Adrenal gland (tissue), 5 donors: ENCODE measurements around the gene AMZ1.

Experiments
- POLR2A ChIP-seq, 2 donors: fragments of 450-650 bp; IDR thresholded peaks; one replicate each; pipeline ENCODE4 v1.6.1; 2017; ENCODE audit warnings: antibody characterized with exemption in 2 of 2, mild to moderate bottlenecking in 2 of 2, moderate library complexity in 1 of 2
- TF ChIP-seq, protein P1 (sequence below), 6 experiments: fragments of 450-650 bp in 4 of 6; fragments of 200-600 bp in 2 of 6; sonication (generic) in 1 of 6; IDR thresholded peaks; 1 replicate in 5 of 6; 2 replicates in 1 of 6; pipeline versions ENCODE4 v1.5.1 to v1.8.0; 2016 to 2021; ENCODE audit warnings: antibody characterized with exemption in 6 of 6, mild to moderate bottlenecking in 2 of 6, moderate library complexity in 1 of 6
- donor health status: DM: no; HTN: no; CAD: no.

DNA sequence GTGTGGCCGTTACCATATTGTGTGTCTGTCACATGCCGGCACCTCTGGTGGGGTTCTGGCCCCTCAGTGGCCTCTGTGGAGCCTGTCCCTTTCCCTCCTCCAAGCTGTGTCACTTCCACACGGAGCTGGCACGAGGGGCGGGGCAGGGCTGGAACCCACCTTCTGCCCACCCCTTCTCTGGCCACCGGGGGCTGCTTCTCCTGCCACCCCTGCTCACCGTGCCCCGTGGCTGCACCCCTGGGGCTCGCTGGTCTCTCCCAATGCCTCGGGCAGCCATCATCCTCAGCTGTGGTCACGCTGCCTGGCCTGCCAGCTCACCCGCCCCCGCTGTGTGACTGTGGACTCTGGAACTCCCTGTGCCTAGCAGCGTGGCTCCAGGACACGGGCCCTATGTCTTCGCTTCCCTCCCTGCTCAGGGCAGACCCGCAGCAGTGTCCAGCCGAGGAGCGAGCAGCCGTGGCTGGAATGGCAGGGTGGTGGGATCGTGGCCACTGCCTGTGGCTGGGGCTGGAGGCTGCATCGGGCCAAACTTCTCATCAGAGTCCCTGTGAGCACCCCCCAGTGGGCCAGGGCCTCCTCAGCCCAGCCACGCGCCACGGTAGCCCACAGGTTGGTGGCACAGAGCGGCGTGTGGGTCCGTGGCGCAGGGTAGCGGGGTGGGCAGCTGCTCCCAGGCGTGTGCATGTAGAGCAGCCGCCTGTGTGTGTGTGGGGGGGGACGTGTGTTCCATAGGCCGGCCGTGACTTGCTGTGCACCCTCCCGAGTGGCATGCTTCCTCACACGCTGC lies 48.1 kb upstream of the AMZ1 start:
- TF ChIP-seq, protein P1, sequence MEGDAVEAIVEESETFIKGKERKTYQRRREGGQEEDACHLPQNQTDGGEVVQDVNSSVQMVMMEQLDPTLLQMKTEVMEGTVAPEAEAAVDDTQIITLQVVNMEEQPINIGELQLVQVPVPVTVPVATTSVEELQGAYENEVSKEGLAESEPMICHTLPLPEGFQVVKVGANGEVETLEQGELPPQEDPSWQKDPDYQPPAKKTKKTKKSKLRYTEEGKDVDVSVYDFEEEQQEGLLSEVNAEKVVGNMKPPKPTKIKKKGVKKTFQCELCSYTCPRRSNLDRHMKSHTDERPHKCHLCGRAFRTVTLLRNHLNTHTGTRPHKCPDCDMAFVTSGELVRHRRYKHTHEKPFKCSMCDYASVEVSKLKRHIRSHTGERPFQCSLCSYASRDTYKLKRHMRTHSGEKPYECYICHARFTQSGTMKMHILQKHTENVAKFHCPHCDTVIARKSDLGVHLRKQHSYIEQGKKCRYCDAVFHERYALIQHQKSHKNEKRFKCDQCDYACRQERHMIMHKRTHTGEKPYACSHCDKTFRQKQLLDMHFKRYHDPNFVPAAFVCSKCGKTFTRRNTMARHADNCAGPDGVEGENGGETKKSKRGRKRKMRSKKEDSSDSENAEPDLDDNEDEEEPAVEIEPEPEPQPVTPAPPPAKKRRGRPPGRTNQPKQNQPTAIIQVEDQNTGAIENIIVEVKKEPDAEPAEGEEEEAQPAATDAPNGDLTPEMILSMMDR (IDR thresholded peaks at IDR 0.05), result no peak
- no peak for TF ChIP-seq POLR2A (IDR thresholded peaks at IDR 0.05)
